ENCODE measurements around the gene FAM227B.

FAM227B gene

DNA sequence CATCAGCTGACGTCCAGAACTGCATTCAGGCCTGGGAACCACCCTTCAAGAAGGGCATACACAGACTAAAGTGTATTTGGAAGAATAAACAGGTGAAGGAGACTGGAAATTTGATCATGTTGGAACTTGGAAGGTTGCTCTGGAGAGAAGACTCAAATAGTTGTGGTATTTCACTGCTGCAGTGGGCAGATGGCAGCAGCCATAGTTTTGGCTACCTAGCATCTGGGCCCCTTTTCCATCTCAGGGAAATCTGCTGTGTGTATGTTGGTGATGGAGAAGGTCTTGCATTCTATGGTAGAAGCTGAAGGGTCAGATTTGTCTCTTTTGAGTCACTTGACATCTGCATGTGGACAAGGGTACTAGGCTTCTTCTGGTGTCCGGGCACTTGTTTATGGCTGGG is 311.9 kb downstream of the FAM227B start:
- no peak overlapping the region for H3K4me3 Mint-ChIP-seq
- no peaks in the 10 kb centered on the region for H3K9me3 Mint-ChIP-seq (ENCODE audit: low read depth)

DNA sequence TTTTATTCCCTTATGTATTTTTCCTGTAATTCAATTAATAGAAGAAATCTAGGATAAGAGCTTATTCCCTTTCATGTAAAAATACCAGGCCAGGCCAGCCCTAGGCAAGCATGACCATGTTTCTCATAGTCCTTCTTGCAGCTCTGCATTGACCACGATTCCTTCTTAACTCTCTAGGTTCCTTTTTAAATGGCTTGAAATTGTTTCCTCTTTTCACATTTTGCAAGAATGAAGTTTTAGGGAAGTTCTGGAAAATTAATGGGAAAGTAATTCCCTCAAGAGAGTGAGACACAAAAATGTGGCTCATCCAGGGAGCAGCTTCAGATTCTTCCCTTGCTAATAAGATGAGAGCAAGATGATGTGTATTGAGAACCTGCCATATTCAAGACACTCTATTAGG is 314.1 kb downstream of the FAM227B start:
- Mint-ChIP-seq H3K27me3 (no peaks in the 10 kb centered on the region), H3K4me1 (ENCODE audit: low read depth) (peaks cover 4% of the 10 kb centered on the region), H3K9me3 (ENCODE audit: low read depth) (no peaks in the 10 kb centered on the region), H3K27ac (no peak overlapping the region), H3K4me3 (no peak overlapping the region), H3K36me3 (peaks cover 49% of the 10 kb centered on the region)

More for the DNA sequence above, 311.9 kb downstream of the FAM227B start:
- Mint-ChIP-seq H3K4me1 (ENCODE audit: low read depth) (peaks cover 6% of the 10 kb centered on the region), H3K36me3 (peaks cover 56% of the 10 kb centered on the region), H3K27me3 (no peaks in the 10 kb centered on the region), H3K27ac (no peak overlapping the region)

DNA sequence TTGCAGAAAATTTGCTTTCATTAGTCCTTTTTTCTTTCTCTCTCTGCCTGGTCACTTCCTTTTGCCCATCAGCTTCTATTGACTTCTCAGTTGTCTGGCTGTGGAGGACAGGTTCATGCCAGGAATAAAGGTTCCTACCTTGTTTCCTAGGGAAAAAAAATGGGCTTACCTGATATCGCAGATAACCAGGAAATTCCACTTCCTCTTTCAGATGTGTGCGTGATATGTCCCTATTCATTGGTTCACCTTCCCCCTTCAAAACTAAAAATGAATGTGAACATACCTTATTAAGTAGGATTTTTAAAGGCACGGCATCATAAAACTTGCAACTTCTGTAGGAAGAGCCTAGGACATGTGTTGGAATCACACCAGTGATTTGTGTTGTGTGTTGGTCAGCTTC is 317.6 kb downstream of the FAM227B start:
- H3K27ac Mint-ChIP-seq, result no peak overlapping the region
- peaks cover 55% of the 10 kb centered on the region for H3K36me3 Mint-ChIP-seq
- no peaks in the 10 kb centered on the region for H3K27me3 Mint-ChIP-seq
- no peaks in the 10 kb centered on the region for H3K9me3 Mint-ChIP-seq (ENCODE audit: low read depth)
- peaks cover 10% of the 10 kb centered on the region for H3K4me1 Mint-ChIP-seq (ENCODE audit: low read depth)
- no peak overlapping the region for H3K4me3 Mint-ChIP-seq

DNA sequence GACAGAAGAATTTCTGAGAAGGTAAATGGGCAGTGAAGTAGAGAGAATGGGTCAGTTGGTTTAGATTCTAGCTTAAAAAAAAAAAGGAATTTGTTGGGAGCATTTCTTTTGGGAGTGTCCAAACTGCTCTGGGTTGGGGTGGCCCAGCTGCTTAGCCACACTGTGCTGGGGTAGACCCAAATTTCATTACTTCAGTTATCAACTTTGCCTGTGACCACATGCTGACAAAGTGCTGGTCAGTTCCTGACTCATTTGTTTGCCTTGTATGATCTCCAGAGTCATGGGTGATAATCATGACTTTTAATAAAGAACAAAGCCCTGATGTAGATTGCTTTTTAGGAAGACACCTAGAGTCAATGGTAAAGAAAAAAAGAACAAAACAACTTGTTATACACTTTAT is 319.1 kb downstream of the FAM227B start:
- Mint-ChIP-seq H3K27ac (no peak overlapping the region), H3K4me1 (ENCODE audit: low read depth) (peaks cover 15% of the 10 kb centered on the region), H3K36me3 (peaks cover 57% of the 10 kb centered on the region), H3K27me3 (no peaks in the 10 kb centered on the region), H3K4me3 (no peak overlapping the region), H3K9me3 (ENCODE audit: low read depth) (no peaks in the 10 kb centered on the region)

DNA sequence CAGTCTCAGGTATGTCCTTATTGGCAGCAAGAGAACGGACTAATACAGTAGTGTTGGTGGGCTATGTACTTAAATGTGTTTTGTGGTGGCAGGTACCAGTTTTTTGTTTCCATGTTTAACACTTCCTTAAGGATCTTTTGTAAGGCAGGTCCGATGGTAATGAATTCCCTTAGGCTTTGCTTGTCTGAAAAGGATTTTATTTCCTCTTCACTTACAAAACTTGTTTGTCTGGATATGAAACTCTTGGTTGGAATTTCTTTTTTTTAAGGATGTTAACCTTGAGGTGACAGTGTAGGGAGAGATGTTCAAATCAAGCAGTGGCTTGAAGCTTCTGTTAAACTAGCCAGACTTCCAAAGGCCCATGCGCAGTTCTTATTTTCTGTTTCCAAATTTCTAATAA is 319.8 kb downstream of the FAM227B start:
- H3K4me1 Mint-ChIP-seq (ENCODE audit: low read depth), result peaks cover 15% of the 10 kb centered on the region
- no peak overlapping the region for H3K27ac Mint-ChIP-seq
- peaks cover 57% of the 10 kb centered on the region for H3K36me3 Mint-ChIP-seq
- H3K9me3 Mint-ChIP-seq (ENCODE audit: low read depth), result no peaks in the 10 kb centered on the region
- H3K27me3 Mint-ChIP-seq, result no peaks in the 10 kb centered on the region
- H3K4me3 Mint-ChIP-seq, result no peak overlapping the region

DNA sequence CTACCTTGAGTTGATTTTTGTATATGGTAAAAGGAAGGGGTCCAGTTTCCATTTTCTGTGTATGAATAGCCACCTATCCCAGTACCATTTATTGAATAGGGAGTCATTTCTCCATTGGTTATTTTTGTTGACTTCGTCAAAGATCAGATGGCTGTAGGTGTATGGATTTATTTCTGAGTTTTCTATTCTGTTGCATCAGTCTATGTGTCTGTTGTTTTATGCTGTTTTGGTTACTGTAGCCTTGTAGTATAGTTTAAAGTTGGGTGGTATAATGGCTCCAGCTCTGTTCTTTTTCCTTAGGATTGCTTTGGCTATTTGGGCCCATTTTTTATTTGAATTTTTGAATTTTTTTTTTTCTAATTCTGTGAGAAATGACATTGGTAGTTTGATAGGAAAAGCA is 323.0 kb downstream of the FAM227B start:
- Mint-ChIP-seq H3K4me3 (no peak overlapping the region), H3K27ac (no peak overlapping the region), H3K9me3 (ENCODE audit: low read depth) (no peaks in the 10 kb centered on the region), H3K36me3 (peaks cover 62% of the 10 kb centered on the region), H3K27me3 (no peaks in the 10 kb centered on the region), H3K4me1 (ENCODE audit: low read depth) (peaks cover 15% of the 10 kb centered on the region)

DNA sequence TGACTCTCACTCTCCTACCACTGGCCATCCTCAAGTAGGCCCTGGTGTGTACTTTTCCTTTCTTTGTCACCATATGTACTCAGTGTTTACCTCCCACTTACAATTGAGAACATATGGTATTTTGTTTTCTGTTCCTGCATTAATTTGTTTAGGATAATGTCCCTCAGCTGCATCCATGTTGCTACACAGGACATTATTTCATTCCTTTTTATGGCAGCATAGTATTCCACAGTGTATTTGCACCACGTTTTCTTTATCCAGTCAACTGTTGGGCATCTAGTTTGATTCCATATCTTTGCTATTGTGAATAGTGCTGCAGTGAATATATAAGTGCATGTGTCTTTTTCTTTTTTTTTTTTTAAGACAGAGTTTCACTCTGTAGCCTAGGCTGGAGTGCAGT is 324.4 kb downstream of the FAM227B start:
- Mint-ChIP-seq H3K36me3 (peaks cover 67% of the 10 kb centered on the region), H3K27me3 (no peaks in the 10 kb centered on the region), H3K4me3 (no peak overlapping the region), H3K9me3 (ENCODE audit: low read depth) (no peaks in the 10 kb centered on the region), H3K27ac (no peak overlapping the region), H3K4me1 (ENCODE audit: low read depth) (peaks cover 15% of the 10 kb centered on the region)

DNA sequence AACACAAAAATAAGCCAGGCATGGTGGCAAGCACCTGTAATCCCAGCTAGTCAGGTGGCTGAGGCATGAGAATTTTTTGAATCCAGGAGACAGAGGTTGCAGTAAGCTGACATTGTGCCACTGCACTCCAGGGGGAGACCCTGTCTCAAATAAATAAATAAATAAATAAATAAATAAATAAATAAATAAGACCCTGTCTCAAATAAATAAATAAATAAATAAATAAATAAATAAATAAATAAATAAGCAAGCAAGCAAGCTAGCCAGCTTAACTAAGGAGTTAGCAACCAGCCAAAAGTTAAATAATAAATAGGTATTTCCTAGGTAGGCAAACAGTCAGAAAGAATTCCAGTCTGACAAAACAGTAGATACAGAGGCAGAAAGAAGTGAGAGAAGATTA is 326.7 kb downstream of the FAM227B start:
- Mint-ChIP-seq H3K36me3 (peaks cover 61% of the 10 kb centered on the region), H3K4me3 (no peak overlapping the region), H3K27ac (no peak overlapping the region), H3K9me3 (ENCODE audit: low read depth) (no peaks in the 10 kb centered on the region), H3K27me3 (no peaks in the 10 kb centered on the region), H3K4me1 (ENCODE audit: low read depth) (peaks cover 18% of the 10 kb centered on the region)

DNA sequence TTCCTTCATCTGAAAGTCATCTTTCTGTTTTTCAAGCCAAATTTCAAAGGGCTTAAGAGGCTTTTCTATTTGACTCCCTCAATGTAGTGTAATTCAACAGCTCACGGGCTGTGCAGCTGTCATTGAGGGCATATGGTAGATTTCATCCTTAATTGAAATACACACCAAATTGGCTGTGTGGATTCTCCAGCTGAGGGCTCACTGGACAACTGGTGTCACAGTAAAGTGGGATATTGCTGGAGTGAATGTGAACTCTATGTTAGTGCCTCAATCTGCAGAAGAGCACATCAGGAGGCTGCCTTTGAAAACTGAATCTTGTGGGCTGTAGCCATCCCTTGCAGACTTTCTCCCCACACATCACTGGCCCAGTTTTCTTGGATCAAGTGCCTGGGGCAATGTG is 330.4 kb downstream of the FAM227B start:
- Mint-ChIP-seq H3K27ac (no peak overlapping the region), H3K9me3 (ENCODE audit: low read depth) (no peaks in the 10 kb centered on the region), H3K4me1 (ENCODE audit: low read depth) (peaks cover 41% of the 10 kb centered on the region), H3K36me3 (peaks cover 62% of the 10 kb centered on the region), H3K27me3 (no peaks in the 10 kb centered on the region), H3K4me3 (no peak overlapping the region)

DNA sequence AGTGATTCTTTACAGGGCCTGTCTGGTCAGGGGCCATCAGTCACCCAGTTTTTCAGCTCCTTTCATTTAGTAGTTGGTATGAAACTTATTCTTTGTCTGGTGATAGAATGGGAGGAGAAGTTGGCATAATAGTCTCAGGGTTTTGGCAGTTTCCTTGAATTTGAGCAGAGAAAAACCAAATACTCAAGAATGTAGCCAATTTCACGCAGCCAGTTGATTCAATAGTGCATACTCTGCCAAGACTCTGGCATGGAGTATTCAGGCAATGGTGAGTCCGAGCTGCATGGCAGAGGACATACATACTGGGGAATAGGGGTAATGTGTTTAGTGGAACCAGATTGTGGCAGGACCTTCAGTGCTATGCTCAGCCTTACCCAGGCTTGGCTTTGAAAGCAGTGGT is 332.2 kb downstream of the FAM227B start:
- H3K4me1 Mint-ChIP-seq (ENCODE audit: low read depth), result peaks cover 43% of the 10 kb centered on the region
- H3K9me3 Mint-ChIP-seq (ENCODE audit: low read depth), result no peaks in the 10 kb centered on the region
- peaks cover 65% of the 10 kb centered on the region for H3K36me3 Mint-ChIP-seq
- H3K27me3 Mint-ChIP-seq, result no peaks in the 10 kb centered on the region
- peak overlapping the region; percentile 6 for H3K27ac Mint-ChIP-seq
- no peak overlapping the region for H3K4me3 Mint-ChIP-seq

DNA sequence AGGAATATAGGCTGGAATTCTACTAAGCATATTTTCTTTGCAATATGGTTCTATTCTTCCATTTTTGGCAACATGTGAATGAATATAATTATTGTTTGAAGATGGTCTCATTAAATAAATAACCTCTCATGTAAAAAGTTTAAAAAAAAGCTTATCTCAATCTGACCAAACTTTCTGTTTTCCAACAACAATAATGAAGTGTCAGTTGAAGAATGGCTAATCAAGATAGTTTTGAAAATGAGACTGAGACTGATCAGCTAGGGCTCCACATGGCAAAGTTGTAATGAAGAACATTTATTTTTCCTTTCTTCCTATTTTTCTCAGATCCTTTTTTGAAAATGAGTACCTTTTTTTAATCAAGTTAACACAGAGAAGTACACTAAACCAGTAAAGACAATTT is 333.1 kb downstream of the FAM227B start:
- Mint-ChIP-seq H3K27me3 (no peaks in the 10 kb centered on the region), H3K4me1 (ENCODE audit: low read depth) (peaks cover 43% of the 10 kb centered on the region), H3K4me3 (no peak overlapping the region), H3K27ac (peak overlapping the region; percentile 25), H3K36me3 (peaks cover 64% of the 10 kb centered on the region), H3K9me3 (ENCODE audit: low read depth) (no peaks in the 10 kb centered on the region)

DNA sequence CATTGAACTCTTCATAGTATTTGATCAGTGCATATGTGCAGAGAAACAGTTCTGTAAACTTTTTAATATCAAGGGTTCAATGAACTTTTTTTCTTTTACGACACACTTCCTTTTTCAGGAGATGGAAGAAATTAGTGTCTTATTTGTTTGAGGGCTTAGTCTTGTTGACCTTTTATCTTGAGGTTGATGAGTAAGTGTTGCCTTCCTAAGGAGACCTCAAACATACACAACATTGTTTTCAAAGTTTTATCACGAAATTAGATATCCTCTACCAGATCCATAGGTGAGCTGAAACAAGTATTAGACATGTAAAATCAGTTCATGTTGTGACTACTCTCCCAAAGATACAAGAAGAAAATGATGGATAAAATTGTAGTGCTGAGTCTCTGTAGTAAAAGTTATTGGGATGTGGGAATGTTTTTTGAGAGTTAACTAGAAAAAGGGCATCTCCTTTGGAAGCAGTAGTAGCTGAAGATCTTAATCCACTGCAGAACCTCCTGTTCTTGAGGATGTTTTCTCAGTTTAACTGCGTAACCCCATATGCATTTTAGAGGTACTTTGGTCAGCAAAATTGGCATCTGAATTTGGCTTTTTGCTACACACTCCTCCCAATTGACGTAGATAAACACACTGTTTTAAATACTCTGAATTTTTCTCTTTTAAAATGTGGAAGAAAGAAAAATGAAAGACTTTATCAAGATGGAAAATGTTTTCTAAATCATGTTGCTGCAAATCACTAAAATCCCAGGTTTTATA is 333.8 kb downstream of the FAM227B start:
- Mint-ChIP-seq H3K36me3 (peaks cover 63% of the 10 kb centered on the region), H3K27me3 (no peaks in the 10 kb centered on the region), H3K4me1 (ENCODE audit: low read depth) (peaks cover 43% of the 10 kb centered on the region), H3K4me3 (no peak overlapping the region), H3K9me3 (ENCODE audit: low read depth) (no peaks in the 10 kb centered on the region), H3K27ac (peak overlapping the region; percentile 64)

DNA sequence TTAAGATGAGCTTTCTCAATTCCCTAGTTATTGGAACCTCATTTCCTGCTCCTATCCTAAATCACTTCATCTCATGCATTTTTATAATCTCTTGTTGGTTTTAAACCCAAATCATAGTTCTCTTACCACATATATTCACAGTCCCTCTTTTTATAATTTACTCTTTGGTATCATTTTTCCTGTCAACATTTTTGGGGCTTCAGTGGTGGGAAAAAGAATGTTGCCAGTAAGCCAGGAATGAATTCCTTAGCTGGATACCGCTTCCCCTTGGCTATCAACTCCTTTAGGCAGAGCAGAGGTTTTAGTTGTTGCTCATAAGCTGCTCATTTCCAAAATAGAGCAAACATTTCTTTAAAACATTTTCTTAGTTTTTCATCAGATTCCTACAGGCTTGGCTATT is 338.3 kb downstream of the FAM227B start:
- H3K27ac Mint-ChIP-seq, result no peak overlapping the region
- H3K4me1 Mint-ChIP-seq (ENCODE audit: low read depth), result peaks cover 21% of the 10 kb centered on the region
- no peak overlapping the region for H3K4me3 Mint-ChIP-seq
- peaks cover 62% of the 10 kb centered on the region for H3K36me3 Mint-ChIP-seq
- no peaks in the 10 kb centered on the region for H3K9me3 Mint-ChIP-seq (ENCODE audit: low read depth)
- H3K27me3 Mint-ChIP-seq, result no peaks in the 10 kb centered on the region

DNA sequence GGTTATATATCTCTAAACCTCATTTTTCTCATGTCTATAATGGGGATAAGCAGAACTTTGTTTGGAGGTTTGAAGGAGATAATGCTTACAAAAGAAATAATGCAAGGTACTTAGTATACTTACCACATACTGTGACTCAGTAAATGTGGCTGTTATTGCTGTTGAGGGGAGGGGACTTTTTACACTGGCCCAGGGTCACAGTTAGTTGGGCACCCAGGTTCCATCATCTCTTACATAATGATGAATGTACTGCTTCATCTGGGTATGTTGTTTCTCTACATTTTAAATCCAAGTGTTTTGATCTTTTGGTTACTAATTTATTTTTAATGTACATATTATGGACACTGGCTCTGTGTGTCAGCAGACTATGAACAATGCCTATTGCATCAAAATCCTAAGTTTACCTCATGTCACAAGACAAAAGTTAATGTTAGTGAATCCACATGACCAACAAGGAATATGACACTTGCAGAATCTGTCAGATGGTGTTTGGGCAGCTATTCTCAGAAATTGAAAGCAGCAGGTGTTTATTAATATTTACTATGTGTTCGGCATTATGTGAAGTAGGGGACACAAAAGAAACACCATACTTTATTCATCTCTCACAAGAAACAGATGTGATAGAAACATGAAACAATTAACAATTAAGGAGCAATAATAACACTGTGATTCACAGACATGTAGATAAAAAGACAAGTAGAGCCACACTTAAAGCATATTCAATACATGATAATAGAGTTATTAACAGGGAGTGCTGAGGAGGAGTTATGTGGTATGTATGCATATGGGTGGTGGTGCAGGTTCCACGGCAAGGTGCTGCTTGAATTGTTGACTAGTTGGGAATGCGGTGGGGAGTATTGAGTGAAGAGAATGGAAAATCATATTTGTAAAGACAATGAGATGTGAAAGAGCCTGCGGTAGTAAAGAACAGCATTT is 340.8 kb downstream of the FAM227B start:
- Mint-ChIP-seq H3K4me3 (no peak overlapping the region), H3K27me3 (no peaks in the 10 kb centered on the region), H3K4me1 (ENCODE audit: low read depth) (no peaks in the 10 kb centered on the region), H3K36me3 (peaks cover 51% of the 10 kb centered on the region), H3K27ac (no peak overlapping the region), H3K9me3 (ENCODE audit: low read depth) (no peaks in the 10 kb centered on the region)

DNA sequence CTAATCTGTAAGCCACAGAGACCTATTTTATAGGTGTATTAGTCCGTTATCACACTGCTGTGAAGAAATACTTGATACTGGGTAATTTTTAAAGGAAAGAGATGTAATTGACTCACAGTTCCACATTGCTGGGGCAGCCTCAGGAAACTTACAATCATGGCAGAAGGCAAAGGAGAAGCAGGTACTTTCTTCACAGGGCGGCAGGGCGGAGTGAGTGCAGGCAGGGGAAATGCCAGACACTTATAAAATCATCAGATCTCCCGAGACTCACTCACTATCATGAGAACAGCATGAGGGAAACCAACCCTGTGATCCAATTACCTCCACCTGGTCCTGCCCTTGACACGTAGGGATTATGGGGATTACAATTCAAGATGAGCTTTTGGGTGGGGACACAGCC is 341.9 kb downstream of the FAM227B start:
- Mint-ChIP-seq H3K9me3 (ENCODE audit: low read depth) (no peaks in the 10 kb centered on the region), H3K4me3 (no peak overlapping the region), H3K4me1 (ENCODE audit: low read depth) (no peaks in the 10 kb centered on the region), H3K27ac (no peak overlapping the region), H3K27me3 (no peaks in the 10 kb centered on the region), H3K36me3 (peaks cover 44% of the 10 kb centered on the region)

All from activated naive CD8-positive, alpha-beta T cell (primary cell).